Tibial nerve (tissue), 4 donors: Measurements from ENCODE around the gene MSX1.

Source experiments
- CTCF ChIP-seq, 5 experiments: fragments of 200-600 bp in 3 of 5; fragments of 450-650 bp in 2 of 5; sonication (generic) in 3 of 5; IDR thresholded peaks; one replicate each; pipeline ENCODE4 v1.5.1; 2016 to 2019; ENCODE audit warnings: antibody characterized with exemption in 5 of 5, mild to moderate bottlenecking in 3 of 5, moderate library complexity in 2 of 5
- EP300 ChIP-seq, 2 donors: sonication (generic); formaldehyde crosslinking; IDR thresholded peaks; one replicate each; pipeline ENCODE4 v1.6.1; 2017; ENCODE audit warnings: antibody characterized with exemption in 2 of 2, mild to moderate bottlenecking in 1 of 2
- POLR2A ChIP-seq, 2 donors: fragments of 450-650 bp; IDR thresholded peaks; one replicate each; pipeline ENCODE4 v1.6.1; 2017; ENCODE audit warnings: antibody characterized with exemption in 2 of 2, mild to moderate bottlenecking in 2 of 2, moderate library complexity in 2 of 2

- TF ChIP-seq CTCF (IDR thresholded peaks at IDR 0.05) (no peak), EP300 (IDR thresholded peaks at IDR 0.05) (no peak), POLR2A (IDR thresholded peaks at IDR 0.05) (no peak)
These were observed 1.5 kb upstream of the MSX1 start for GRCh38 chr4:4857809-4858508.
